Measurements from ENCODE around the gene C1orf116.

DNA sequence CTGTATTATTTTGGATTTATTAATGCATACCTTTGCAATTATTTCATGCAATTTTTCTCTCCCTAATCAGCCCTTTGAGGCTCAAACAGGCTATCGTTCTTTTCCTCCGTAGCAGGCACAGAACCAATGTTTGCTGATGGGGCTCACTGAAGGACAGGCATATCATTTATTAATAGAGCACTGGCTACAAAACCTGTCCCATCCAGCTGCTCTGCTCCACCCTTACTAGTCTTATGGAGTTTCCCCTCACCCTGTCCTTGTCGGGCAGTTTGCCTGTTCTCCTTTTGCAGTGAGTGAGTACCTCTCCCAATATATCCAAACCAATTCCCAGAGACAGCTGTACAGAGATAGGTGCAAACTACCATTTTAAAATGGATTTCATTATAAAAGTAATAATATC lies 45.7 kb downstream of the C1orf116 start:
- TF ChIP-seq CTCF (IDR thresholded peaks at IDR 0.05) (no peak), EZH2phosphoT487 (IDR thresholded peaks at IDR 0.05) (no peak), EZH2 (IDR thresholded peaks at IDR 0.05) (no peak)

Data from neural progenitor cell (in vitro differentiated cells).